GM12801 (cell line): ENCODE measurements around the gene ELMO1.

Source experiments
- TF ChIP-seq, protein P1 (sequence below): IDR thresholded peaks from one replicate; pipeline ENCODE4 v1.5.1; 2011; ENCODE audit warnings: control low read depth; ENCODE audit not compliant: insufficient read length; ENCODE audit errors: extremely low read depth

The ELMO1 gene

DNA sequence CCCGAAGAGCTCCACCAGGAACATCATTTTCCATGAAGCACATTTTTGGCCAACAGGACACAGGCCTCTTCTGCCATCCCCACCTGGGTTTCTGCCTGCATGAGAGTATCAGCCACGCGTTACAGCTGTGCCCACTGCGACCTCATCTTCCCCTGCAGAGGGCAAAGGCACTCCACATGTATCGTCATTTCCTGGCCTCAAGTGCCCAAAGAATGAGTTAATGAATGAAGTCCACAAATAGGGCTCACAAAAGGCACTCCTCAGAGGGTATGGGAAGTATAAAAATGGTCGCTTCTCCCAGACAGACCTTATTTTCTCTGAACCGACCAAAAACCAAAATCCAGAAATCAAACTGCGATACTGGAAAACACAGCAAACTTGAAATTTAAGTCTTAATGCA lies 18.5 kb downstream of the ELMO1 start:
- TF ChIP-seq, protein P1, sequence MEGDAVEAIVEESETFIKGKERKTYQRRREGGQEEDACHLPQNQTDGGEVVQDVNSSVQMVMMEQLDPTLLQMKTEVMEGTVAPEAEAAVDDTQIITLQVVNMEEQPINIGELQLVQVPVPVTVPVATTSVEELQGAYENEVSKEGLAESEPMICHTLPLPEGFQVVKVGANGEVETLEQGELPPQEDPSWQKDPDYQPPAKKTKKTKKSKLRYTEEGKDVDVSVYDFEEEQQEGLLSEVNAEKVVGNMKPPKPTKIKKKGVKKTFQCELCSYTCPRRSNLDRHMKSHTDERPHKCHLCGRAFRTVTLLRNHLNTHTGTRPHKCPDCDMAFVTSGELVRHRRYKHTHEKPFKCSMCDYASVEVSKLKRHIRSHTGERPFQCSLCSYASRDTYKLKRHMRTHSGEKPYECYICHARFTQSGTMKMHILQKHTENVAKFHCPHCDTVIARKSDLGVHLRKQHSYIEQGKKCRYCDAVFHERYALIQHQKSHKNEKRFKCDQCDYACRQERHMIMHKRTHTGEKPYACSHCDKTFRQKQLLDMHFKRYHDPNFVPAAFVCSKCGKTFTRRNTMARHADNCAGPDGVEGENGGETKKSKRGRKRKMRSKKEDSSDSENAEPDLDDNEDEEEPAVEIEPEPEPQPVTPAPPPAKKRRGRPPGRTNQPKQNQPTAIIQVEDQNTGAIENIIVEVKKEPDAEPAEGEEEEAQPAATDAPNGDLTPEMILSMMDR: no peak

DNA sequence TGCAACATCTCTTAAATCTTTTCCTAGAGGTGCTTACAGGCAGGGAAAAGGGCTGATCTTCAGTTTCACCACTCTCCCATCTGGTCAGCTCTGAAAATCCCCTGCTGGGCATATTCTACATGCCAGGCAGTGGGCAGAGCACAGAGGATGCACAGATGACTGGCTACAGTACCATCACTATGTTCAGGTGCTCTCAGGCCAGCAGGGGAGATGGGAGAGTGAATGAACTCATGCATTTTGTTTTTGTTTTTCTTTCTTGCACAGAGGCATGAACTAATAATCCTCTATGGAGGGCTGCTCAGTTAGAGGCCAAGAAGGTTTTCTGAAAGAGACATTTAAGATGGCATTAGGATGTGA lies 19.3 kb downstream of the ELMO1 start:
- TF ChIP-seq, protein P1: no peak

DNA sequence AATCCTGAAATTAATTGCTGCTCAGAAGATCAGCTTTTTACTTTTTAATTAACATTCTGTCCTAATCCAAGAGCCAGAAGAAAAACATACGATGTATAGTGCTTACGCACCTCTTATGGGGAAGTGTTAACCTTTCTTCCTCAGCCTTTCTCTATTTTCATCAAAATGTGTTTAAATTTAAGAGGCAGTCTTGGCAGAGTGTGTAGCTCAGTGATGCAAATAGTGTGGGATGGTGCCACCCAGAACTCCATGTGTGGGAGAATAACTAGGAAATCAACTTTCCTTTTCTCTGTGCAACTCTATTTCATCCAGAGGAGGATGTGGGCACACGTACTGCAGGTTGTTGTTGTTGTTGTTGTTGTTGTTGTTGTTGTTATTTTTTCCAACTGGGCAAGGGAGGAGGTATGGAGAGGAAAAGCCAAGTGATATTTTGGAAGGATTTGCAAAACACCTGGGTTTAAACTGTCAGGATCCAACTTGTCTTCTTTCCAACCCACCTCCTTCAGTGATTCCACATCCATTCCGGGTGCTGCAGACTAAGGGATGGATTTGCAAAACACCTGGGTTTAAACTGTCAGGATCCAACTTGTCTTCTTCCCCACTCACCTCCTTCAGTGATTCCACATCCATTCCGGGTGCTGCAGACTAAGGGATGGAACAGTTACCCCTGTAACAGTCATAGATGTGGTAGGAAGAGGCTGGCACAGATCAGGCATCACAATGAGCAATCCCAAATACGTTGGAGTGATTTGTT lies 19.8 kb downstream of the ELMO1 start:
- TF ChIP-seq, protein P1: no peak

DNA sequence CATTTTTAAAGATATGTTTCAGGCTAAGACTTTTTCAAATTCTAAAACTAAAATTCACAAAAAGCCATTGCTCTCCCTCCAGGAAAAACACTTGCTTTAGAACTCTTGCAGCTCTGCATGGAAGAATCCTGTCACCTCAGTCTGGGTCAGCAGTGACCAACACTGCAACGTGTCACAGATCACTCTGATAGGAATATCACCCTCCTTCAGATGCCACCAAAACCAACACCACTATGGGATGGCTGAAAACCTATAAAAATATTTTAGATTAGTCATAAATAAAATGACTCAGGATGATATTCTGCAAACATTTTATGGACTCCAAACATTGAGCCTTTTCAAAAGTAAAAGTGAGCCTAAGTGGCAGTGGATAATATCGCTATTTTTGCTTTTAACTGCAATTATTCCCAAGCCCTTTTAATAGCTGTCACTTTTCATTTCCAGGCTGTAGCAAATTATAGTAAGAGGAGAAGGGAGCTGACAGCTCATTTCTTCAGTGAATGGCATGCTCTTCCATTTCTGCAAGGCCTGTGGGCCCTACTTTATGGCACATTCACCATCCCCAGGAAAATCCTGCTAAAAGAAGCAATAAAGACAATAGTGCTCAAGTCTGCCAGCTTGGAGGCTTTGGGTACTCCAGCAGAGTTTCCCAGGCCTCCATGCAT lies 21.3 kb downstream of the ELMO1 start:
- TF ChIP-seq, protein P1: no peak

DNA sequence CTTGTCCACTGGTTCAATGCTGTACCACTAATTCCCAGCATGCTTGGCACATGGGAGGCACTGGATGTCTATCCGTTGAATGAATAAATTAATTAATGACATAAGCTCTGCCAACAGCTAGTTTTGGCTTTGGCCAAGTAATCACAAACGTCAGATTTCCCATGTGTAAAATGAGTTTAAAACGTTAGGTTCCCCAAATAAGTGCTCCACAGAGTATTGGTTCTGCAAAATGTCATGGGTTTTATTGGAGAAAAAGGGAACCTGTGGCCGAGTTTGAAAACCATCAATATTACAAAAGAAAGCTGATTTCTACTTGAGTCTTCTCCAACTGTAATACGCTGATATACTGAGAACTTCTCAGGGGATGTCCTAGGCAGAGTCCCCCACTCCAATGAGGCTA lies 23.2 kb downstream of the ELMO1 start:
- TF ChIP-seq, protein P1: no peak

DNA sequence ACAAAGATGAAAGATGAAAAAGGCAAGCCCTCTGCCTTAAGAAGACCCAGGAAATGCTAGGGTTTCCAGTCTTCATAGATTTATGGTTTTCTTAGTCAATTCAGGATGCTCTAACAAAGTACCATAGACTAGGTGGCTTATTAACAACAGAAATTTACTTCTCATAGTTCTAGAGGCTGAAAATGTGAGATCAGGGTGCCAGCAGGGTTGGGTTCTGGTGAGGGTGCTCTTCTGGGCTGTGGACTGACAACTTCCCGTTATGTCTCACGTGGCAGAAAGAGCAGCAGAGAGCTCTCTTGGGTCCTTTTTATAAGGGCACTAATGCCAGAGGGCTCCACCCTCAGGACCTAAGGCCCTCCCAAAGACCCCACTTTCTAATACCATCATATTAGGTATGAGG lies 23.7 kb downstream of the ELMO1 start:
- TF ChIP-seq, protein P1: no peak

DNA sequence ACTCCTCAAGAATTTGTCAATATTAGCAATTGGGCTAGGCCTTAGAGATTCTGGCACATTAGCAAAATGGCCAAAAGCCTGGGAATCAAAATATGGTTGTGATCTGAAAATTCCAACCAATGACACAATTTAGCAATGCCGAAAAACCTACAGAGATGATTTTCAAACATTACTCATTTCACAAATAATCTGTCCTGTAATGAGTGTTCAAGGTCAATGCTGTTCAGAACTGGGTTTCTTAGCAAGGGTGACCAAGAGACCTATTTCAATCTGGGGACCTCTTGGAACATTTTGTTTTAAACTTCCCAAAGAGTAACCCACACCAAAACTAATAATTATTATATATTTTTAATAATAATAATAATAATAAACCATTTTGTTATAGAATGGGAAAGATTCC lies 24.1 kb downstream of the ELMO1 start:
- TF ChIP-seq, protein P1: no peak
